Cardiac fibroblast (primary cell): Measurements from ENCODE around the gene MPL.

ENCODE experiments used
- DNase-seq, 2 donors: peaks; one replicate each; pipeline versions ENCODE4 v3.0.0 to v3.0.0-alpha.2; 2010; ENCODE audit warnings: low read depth in 2 of 2
- H3K4me3 ChIP-seq, 2 donors: replicated peaks in 1 of 2; 1 replicate in 1 of 2; 2 replicates in 1 of 2; pipeline ENCODE4 v1.5.1; 2011; ENCODE audit warnings: low read depth in 2 of 2, low read length in 2 of 2, mild to moderate bottlenecking in 2 of 2, moderate library complexity in 1 of 2
- TF ChIP-seq, protein P1 (sequence below): IDR thresholded peaks from one replicate; pipeline ENCODE4 v1.5.1; 2011; ENCODE audit warnings: low read depth, mild to moderate bottlenecking, low read length, inconsistent platforms

Gene MPL

DNA sequence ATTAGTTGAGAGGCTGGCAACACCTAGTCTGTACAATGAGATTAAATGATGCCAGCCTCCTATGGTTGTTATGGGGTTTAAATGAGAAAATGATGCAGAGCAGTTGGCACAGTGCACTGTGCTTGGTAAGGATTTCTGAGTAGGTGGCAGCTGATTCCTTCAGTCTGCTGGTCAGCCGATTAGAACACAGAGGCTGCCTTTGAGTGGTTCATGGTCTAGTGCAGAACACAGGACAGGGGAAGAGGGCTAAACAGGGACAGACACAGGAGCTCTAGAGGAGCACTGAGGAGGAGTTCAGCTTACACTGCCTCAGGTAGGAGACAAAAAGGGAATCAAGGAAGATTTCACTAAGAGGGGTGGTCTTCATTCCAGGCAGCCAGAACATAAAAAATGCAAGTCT, 35.4 kb upstream of the MPL start:
- H3K4me3 ChIP-seq = no peak overlapping the region
- TF ChIP-seq, protein P1, sequence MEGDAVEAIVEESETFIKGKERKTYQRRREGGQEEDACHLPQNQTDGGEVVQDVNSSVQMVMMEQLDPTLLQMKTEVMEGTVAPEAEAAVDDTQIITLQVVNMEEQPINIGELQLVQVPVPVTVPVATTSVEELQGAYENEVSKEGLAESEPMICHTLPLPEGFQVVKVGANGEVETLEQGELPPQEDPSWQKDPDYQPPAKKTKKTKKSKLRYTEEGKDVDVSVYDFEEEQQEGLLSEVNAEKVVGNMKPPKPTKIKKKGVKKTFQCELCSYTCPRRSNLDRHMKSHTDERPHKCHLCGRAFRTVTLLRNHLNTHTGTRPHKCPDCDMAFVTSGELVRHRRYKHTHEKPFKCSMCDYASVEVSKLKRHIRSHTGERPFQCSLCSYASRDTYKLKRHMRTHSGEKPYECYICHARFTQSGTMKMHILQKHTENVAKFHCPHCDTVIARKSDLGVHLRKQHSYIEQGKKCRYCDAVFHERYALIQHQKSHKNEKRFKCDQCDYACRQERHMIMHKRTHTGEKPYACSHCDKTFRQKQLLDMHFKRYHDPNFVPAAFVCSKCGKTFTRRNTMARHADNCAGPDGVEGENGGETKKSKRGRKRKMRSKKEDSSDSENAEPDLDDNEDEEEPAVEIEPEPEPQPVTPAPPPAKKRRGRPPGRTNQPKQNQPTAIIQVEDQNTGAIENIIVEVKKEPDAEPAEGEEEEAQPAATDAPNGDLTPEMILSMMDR = no peak
- DNase-seq = no peak

DNA sequence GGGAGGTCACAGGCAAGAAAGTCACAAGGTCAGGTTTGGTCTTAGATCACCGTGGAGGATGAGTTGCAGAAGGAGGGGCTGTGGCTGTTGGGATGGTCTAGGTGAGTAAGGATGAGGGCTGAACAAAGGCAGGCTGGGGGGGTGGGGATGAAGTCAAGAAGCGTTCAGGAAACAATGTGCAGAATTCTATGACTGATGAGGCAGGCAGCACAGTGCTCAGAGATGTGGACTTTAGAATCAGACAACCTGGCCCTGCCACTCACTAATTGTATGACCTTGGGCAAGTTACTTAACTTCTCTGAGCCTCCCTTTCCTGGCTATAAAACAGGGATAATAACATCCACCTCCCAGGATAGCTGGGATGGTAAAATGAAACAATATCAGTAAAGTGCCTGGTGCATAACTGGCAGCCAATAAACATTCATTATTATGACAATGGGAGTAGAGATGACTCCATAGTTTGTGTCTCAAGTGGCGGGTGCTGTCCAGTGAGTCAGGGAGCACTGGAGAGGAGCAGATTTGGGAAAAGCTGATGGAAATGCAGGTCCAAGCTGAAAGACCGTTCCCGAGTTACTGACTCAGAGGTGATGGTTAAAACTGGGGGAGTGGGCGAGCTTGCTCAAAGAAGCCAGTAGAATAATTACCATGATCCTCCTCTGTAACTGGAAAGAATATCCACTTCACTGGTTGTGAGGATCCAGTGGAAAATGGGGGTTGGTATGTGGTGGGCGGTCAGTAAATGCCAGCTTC, 34.7 kb upstream of the MPL start:
- TF ChIP-seq, protein P1 = no peak

GRCh38 chr1:43303471-43304313, 33.9 kb upstream of the MPL start:
- TF ChIP-seq, protein P1 = no peak
- H3K4me3 ChIP-seq = no peak overlapping the region
- DNase-seq = no peak

More for the DNA sequence above, 34.7 kb upstream of the MPL start:
- H3K4me3 ChIP-seq = no peak overlapping the region
- DNase-seq = peak in 1 of 2 donors; percentile 33

DNA sequence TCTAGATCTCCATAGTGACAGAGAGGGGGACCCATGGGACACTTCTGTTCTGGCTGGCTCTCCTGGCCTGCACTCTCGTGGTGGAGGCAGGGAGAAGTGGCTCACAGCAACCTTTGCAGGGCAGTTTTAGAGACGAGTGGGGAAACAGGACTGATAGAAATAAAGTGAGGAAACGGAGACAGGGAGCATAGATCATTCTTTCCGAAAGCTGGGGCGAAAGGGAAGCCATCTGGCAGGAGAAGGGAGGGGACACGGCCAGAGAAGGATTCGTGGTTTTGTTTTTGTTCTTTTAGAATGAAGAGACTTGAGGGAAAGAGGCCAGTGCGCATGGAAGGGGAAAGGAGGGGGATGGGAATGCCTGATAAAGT, 33.3 kb upstream of the MPL start:
- TF ChIP-seq, protein P1 = no peak
- H3K4me3 ChIP-seq = no peak overlapping the region
- no peak for DNase-seq

GRCh38 chr1:43304771-43305300, 32.8 kb upstream of the MPL start:
- TF ChIP-seq, protein P1 = no peak
- H3K4me3 ChIP-seq = no peak overlapping the region
- no peak for DNase-seq

DNA sequence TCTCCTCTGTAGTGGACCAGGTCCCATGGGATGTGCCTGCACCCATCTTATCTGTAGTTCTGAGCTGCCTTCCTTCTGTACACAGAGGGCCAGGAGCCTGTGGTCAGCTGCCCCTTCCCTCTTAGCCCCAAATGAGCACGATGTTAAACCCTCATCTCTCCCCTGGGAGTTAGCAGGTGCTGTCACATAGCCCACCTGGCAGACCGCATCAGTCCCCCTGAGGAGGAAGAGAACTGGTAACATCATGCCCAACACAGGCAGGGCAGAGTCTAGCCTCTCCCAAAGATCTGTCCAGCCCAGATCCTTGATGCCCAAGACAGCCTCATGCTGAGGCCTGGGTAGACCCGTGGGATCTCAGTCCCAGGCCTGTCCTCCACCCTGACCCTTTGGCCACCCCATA, 32.2 kb upstream of the MPL start:
- TF ChIP-seq, protein P1 = no peak
- H3K4me3 ChIP-seq = no peak overlapping the region
- DNase-seq = no peak
